ENCODE results near the gene NUP43. TPM values are rescaled to one million over a fixed set of nuclear protein-coding genes. Genes with fewer than 3 reads are reported as not detected.

NUP43 gene
- total and polyA plus RNA-seq, 2 of the 13 experiments (the other 11 are each of a cell fraction or from before 2014, with no cell fraction given), result 38.9 to 85.1 TPM

GRCh38 chr6:149749594-149750135 is 3.3 kb upstream of the NUP43 start, which contains the start of gene PCMT1 (continued):
- TF ChIP-seq ZNF687 (CRISPR knock-in tag; IDR thresholded peaks at IDR 0.05) (peak; percentile 94), SRF (IDR thresholded peaks at IDR 0.05; ENCODE audit: low read depth, low read length) (no peak), ATRX (CRISPR knock-in tag; IDR thresholded peaks at IDR 0.05; ENCODE audit: borderline replicate concordance) (peak; percentile 93; the same call in 1 of the 2 replicates), IKZF1 (IDR thresholded peaks at IDR 0.05) (no peak), ZNF589 (CRISPR knock-in tag; conservative IDR thresholded peaks at IDR 0.05) (no peak; the same call in 1 of the 2 replicates), ZFP36L1 (CRISPR knock-in tag; IDR thresholded peaks at IDR 0.05) (0 out of 2 replicates have a peak, but pooled peaks have one; percentile 26), ZFP1 (CRISPR knock-in tag; IDR thresholded peaks at IDR 0.05) (no peak), HOXA5 (CRISPR knock-in tag; IDR thresholded peaks at IDR 0.05) (peak; percentile 70), ZNF737 (CRISPR knock-in tag; IDR thresholded peaks at IDR 0.05; ENCODE audit: borderline replicate concordance) (no peak; the same call in 1 of the 2 replicates), ZNF562 (CRISPR knock-in tag; IDR thresholded peaks at IDR 0.05; ENCODE audit: borderline replicate concordance) (no peak), SMARCC2 (IDR thresholded peaks at IDR 0.05) (no peak), MAZ (IDR thresholded peaks at IDR 0.05; ENCODE audit: borderline replicate concordance, low read depth, low read length) (peak; percentile 69), MAZ (CRISPR knock-in tag; IDR thresholded peaks at IDR 0.05; ENCODE audit: low read depth) (peak; percentile 93), CBX1 (IDR thresholded peaks at IDR 0.05; ENCODE audit: low read depth) (no peak), RNF219 (CRISPR knock-in tag; IDR thresholded peaks at IDR 0.05) (no peak; the same call in 1 of the 2 replicates)
- TF ChIP-seq, protein P1, sequence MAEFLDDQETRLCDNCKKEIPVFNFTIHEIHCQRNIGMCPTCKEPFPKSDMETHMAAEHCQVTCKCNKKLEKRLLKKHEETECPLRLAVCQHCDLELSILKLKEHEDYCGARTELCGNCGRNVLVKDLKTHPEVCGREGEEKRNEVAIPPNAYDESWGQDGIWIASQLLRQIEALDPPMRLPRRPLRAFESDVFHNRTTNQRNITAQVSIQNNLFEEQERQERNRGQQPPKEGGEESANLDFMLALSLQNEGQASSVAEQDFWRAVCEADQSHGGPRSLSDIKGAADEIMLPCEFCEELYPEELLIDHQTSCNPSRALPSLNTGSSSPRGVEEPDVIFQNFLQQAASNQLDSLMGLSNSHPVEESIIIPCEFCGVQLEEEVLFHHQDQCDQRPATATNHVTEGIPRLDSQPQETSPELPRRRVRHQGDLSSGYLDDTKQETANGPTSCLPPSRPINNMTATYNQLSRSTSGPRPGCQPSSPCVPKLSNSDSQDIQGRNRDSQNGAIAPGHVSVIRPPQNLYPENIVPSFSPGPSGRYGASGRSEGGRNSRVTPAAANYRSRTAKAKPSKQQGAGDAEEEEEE (CRISPR knock-in tag; IDR thresholded peaks at IDR 0.05; ENCODE audit: borderline replicate concordance), result no peak
- TF ChIP-seq, protein P2, sequence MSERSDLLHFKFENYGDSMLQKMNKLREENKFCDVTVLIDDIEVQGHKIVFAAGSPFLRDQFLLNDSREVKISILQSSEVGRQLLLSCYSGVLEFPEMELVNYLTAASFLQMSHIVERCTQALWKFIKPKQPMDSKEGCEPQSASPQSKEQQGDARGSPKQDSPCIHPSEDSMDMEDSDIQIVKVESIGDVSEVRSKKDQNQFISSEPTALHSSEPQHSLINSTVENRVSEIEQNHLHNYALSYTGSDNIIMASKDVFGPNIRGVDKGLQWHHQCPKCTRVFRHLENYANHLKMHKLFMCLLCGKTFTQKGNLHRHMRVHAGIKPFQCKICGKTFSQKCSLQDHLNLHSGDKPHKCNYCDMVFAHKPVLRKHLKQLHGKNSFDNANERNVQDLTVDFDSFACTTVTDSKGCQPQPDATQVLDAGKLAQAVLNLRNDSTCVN (CRISPR knock-in tag; IDR thresholded peaks at IDR 0.05; ENCODE audit: borderline replicate concordance), result no peak; the same call in 1 of the 2 replicates

Data from HepG2 (cell line).